Heart left ventricle (tissue), 13 donors: Measurements from ENCODE around the gene VPS37D.

ENCODE experiments used
- CTCF ChIP-seq, 12 donors: fragments of 200-600 bp; sonication (generic) in 4 of 12; IDR thresholded peaks; one replicate each; pipeline versions ENCODE4 v1.5.0 to v1.8.0; 2018 to 2022; ENCODE audit warnings: antibody characterized with exemption in 12 of 12, mild to moderate bottlenecking in 5 of 12
- POLR2A ChIP-seq, 2 donors: fragments of 450-650 bp; IDR thresholded peaks; one replicate each; pipeline ENCODE4 v1.6.1; 2017; ENCODE audit warnings: antibody characterized with exemption in 2 of 2, mild to moderate bottlenecking in 2 of 2, moderate library complexity in 2 of 2
- donor health status: ischemic (EF 13 %, LVEDD 7.1; RV severe dilation, severe dysfunction).
- donor health status: DM: no; HTN: yes; CAD: no.
- donor health status: DM: no; HTN: no; CAD: no.
- donor health status: ischemic (EF 25% LVEDD 6.9; RV normal size, moderate dysfunction).
- donor health status: ischemic (EF 25% LVEDD 5.7; RV mildly dilated, moderate dysfunction).
- donor health status: ischemic (EF 35%, LVEDD 5.7; RV mildly dilated, moderate dysfunction).
- donor health status: nonischemic (EF 11% LVEDD 7.7; RV severe dilation, severe dysfunction).
- donor health status: DM: yes; HTN: yes; CAD: no.
- donor health status: PGD.
- donor health status: ischemic (EF 29% LVEDD 5.4; RV normal size, mild dysfunction).
- donor health status: nonischemic (EF 23%, LVEDD 6.1; RV moderate dilation, normal function).

- TF ChIP-seq CTCF (IDR thresholded peaks at IDR 0.05) (no peak), POLR2A (IDR thresholded peaks at IDR 0.05) (no peak)
These were observed 52.2 kb downstream of the VPS37D start for GRCh38 chr7:73719806-73720169.
